HCT116 (cell line): ENCODE data around the gene MIA2. TPM values are rescaled to one million over a fixed set of nuclear protein-coding genes. Genes with fewer than 3 reads are reported as not detected.

Experiments
- ATAC-seq: fragments of 200-7000 bp; cut with Tn5 transposase; 2 replicates; pipeline ENCODE4 v1.9.1; 2020; ENCODE audit warnings: mild to moderate bottlenecking, moderate library complexity
- BruUV-seq: library from RNA; stranded (reverse); fragments of 400-500 nt; replicated peaks from 2 replicates; lab custom pipeline; 2021; lab: Mats Ljungman, UMichigan
- CTCF ChIA-PET: fragments of 300-600 bp; sonication (Branson Sonifier 250); formaldehyde crosslinking; loops from one replicate; lab custom pipeline; 2021; ENCODE audit warnings: antibody characterized with exemption; lab: Charles Lee
- POLR2A ChIA-PET: fragments of 300-600, 350-600 bp; sonication (Branson Sonifier 250); formaldehyde crosslinking; loops from one replicate; lab custom pipeline; 2021; ENCODE audit warnings: antibody characterized with exemption; lab: Charles Lee
- RAD21 ChIA-PET, 2 experiments: fragments of 300-600 bp; sonication (Branson Sonifier 250); formaldehyde crosslinking; loops; one replicate each; lab custom pipeline; 2023; ENCODE audit warnings: low total read pairs in 2 of 2; ENCODE audit not compliant: uncharacterized antibody in 2 of 2, unreplicated experiment in 2 of 2, low non-redundant PET in 1 of 2; lab: Charles Lee
- DNase-seq: peaks from one replicate; pipeline ENCODE4 v3.0.0-alpha.2; 2010; ENCODE audit warnings: low read depth, low spot score
- H2AFZ ChIP-seq: fragments of 200-600 bp; shearing (Covaris generic), sonication (generic); 2 replicates; pipeline ENCODE4 v1.6.1; 2017; ENCODE audit warnings: low read depth, mixed run types, mixed read lengths, antibody characterized with exemption, low read length; ENCODE audit not compliant: poor library complexity, severe bottlenecking
- H3K27ac ChIP-seq: 2 replicates; pipeline ENCODE4 v1.5.1; 2012; ENCODE audit warnings: low read depth, low read length
- H3K27me3 ChIP-seq: fragments of 200-600 bp; sonication (generic); 2 replicates; pipeline ENCODE4 v1.6.1; 2016; ENCODE audit warnings: mixed run types, low read length, mixed read lengths; ENCODE audit not compliant: insufficient read depth
- H3K36me3 ChIP-seq, 2 experiments: fragments of 200-500 bp in 1 of 2; fragments of 200-600 bp in 1 of 2; sonication (Bioruptor generic) in 1 of 2; sonication (generic) in 1 of 2; 2 replicates each; pipeline versions ENCODE4 v1.5.1 to v1.6.1; 2014 to 2016; ENCODE audit warnings: low read length in 2 of 2, inconsistent platforms in 1 of 2, mixed read lengths in 1 of 2, mixed run types in 1 of 2; ENCODE audit not compliant: insufficient read depth in 2 of 2, control insufficient read depth in 1 of 2
- H3K4me1 ChIP-seq, 2 experiments: fragments of 200-600 bp in 1 of 2; sonication (generic) in 1 of 2; 2 replicates each; pipeline versions ENCODE4 v1.5.1 to v1.6.1; 2012 to 2017; ENCODE audit warnings: low read length in 2 of 2, inconsistent platforms in 1 of 2, mild to moderate bottlenecking in 1 of 2, mixed read lengths in 1 of 2, mixed run types in 1 of 2, moderate library complexity in 1 of 2; ENCODE audit not compliant: insufficient read depth in 2 of 2, control insufficient read depth in 1 of 2
- H3K4me2 ChIP-seq: fragments of 200-600 bp; sonication (generic); 2 replicates; pipeline ENCODE4 v1.6.1; 2017; ENCODE audit warnings: mixed run types, low read length, mixed read lengths
- H3K4me3 ChIP-seq, 2 experiments: fragments of 200-600 bp in 1 of 2; sonication (generic) in 1 of 2; replicated peaks in 1 of 2; 2 replicates each; pipeline ENCODE4 v1.5.1; 2011 to 2016; ENCODE audit warnings: low read length in 2 of 2, control low read depth in 1 of 2, low read depth in 1 of 2, mild to moderate bottlenecking in 1 of 2, mixed read lengths in 1 of 2, mixed run types in 1 of 2
- H3K79me2 ChIP-seq: fragments of 200-600 bp; sonication (generic); 2 replicates; pipeline ENCODE4 v1.6.1; 2017; ENCODE audit warnings: mild to moderate bottlenecking, mixed run types, low read length, moderate library complexity, mixed read lengths; ENCODE audit not compliant: insufficient read depth
- H3K9ac ChIP-seq: fragments of 200-600 bp; sonication (generic); 2 replicates; pipeline ENCODE4 v1.6.1; 2016; ENCODE audit warnings: low read length, mixed read lengths
- H3K9me2 ChIP-seq: fragments of 200-600 bp; sonication (generic), shearing (Covaris generic); 2 replicates; pipeline ENCODE4 v1.6.1; 2017; ENCODE audit warnings: mixed run types, mild to moderate bottlenecking, moderate library complexity; ENCODE audit not compliant: insufficient read depth
- H3K9me3 ChIP-seq, 2 experiments: fragments of 200-500 bp in 1 of 2; fragments of 200-600 bp in 1 of 2; sonication (Bioruptor generic) in 1 of 2; sonication (generic) in 1 of 2; 2 replicates each; pipeline ENCODE4 v1.6.1; 2014 to 2017; ENCODE audit warnings: low read length in 2 of 2, mixed read lengths in 2 of 2, inconsistent platforms in 1 of 2, low read depth in 1 of 2, mild to moderate bottlenecking in 1 of 2, mixed run types in 1 of 2, moderate library complexity in 1 of 2; ENCODE audit not compliant: control insufficient read depth in 1 of 2, insufficient read depth in 1 of 2
- H4K20me1 ChIP-seq: fragments of 200-600 bp; sonication (generic), shearing (Covaris generic); 2 replicates; pipeline ENCODE4 v1.6.1; 2017; ENCODE audit warnings: mixed run types, mild to moderate bottlenecking, moderate library complexity; ENCODE audit not compliant: insufficient read depth
- ATF3 ChIP-seq: IDR thresholded peaks from 2 replicates; pipeline ENCODE4 v1.6.1; 2012
- CEBPB ChIP-seq: IDR thresholded peaks from 2 replicates; pipeline ENCODE4 v1.6.1; 2012; ENCODE audit warnings: low read depth
- EGR1 ChIP-seq: IDR thresholded peaks from 2 replicates; pipeline ENCODE4 v1.6.1; 2012; ENCODE audit warnings: low read depth
- JUND ChIP-seq: IDR thresholded peaks from 2 replicates; pipeline ENCODE4 v1.6.1; 2012
- MAX ChIP-seq: IDR thresholded peaks from 2 replicates; pipeline ENCODE4 v1.6.1; 2012
- RAD21 ChIP-seq: IDR thresholded peaks from 2 replicates; pipeline ENCODE4 v1.6.1; 2012; ENCODE audit warnings: low read depth, mild to moderate bottlenecking
- SIN3A ChIP-seq: IDR thresholded peaks from 2 replicates; pipeline ENCODE4 v1.6.1; 2012; ENCODE audit warnings: low read depth
- TCF7L2 ChIP-seq: IDR thresholded peaks from 2 replicates; pipeline ENCODE4 v1.7.0; 2011; ENCODE audit warnings: borderline replicate concordance, inconsistent platforms; ENCODE audit not compliant: insufficient read depth, insufficient read length; ENCODE audit errors: extremely low read depth
- ZNF274 ChIP-seq: fragments of 200-500 bp; sonication (Bioruptor generic); IDR thresholded peaks from 2 replicates; pipeline ENCODE4 v1.6.1; 2014; ENCODE audit warnings: mild to moderate bottlenecking, low read depth, low read length, inconsistent platforms
- intact Hi-C: fragments of 100-400 bp; cut with micrococcal nuclease; formaldehyde crosslinking; loops from 2 replicates; pipeline ENCODE4 v1.10.0; 2022
- total RNA-seq: library from RNA; stranded (reverse); gene quantifications from one replicate; pipeline ENCODE4 v1.2.1, GENCODE V29; 2021; ENCODE audit not compliant: unreplicated experiment

MIA2 gene
- total RNA-seq, 1 experiment from 2014 or later: 31.1 TPM

- TF ChIP-seq ATF3 (no peak), ZNF274 (no peak)
These were observed 33.3 kb downstream of the MIA2 start (continued) for GRCh38 chr14:39266871-39267607.

- H3K4me1 ChIP-seq: peaks cover 26 to 51% of the 10 kb centered on the region in 2 experiments
- CTCF ChIA-PET: no interaction called here
These were observed 33.9 kb downstream of the MIA2 start for GRCh38 chr14:39267608-39268005.

More at GRCh38 chr14:39267608-39268005, 33.9 kb downstream of the MIA2 start:
- Histone ChIP-seq H3K27ac (peak overlapping the region; percentile 91), H3K79me2 (peaks cover 53% of the 10 kb centered on the region), H3K36me3 (no peaks in the 10 kb centered on the region), H3K9me2 (no peaks in the 10 kb centered on the region)
- intact Hi-C loops: loop anchor here (1.0 to 5.0 kb wide), 4 partner anchors 50 to 165 kb away; partner anchors contain the start of genes FBXO33, GEMIN2 and TRAPPC6B
- POLR2A ChIA-PET: interaction anchor here (0.6 to 1.4 kb wide), 5 partner anchors 13 to 97 kb away, joined by 3 to 7 read pairs (median 3); partner anchors contain the start of gene TRAPPC6B
- no peak for TF ChIP-seq RAD21
- peak; percentile 85 for TF ChIP-seq MAX
- peak; percentile 58 for TF ChIP-seq CEBPB
- no peak for TF ChIP-seq JUND
- TF ChIP-seq SIN3A: no peak
- TF ChIP-seq TCF7L2: no peak
- no peak for TF ChIP-seq EGR1
- TF ChIP-seq, all 23 proteins: peak for 2
- Histone ChIP-seq H3K9me3 (peaks cover 0 to 4% of the 10 kb centered on the region in 2 experiments; a peak in 1 of 4 replicates), H4K20me1 (no peaks in the 10 kb centered on the region), H3K4me2 (peak overlapping the region; percentile 76), H3K27me3 (no peaks in the 10 kb centered on the region), H3K4me3 (peak overlapping the region; percentile 85 to 93), H3K9ac (peak overlapping the region; percentile 86), H2AFZ (no peak overlapping the region)
- RAD21 ChIA-PET: no interaction called here
- DNase-seq: peak; percentile 24
- no peak for ATAC-seq
- BruUV-seq: no TSS peak
